Osteocyte (in vitro differentiated cells): Measurements from ENCODE around the gene DHH. TPM values are rescaled to one million over a fixed set of nuclear protein-coding genes. Genes with fewer than 3 reads are reported as not detected.

Experiments
- DNase-seq: peaks from one replicate; pipeline ENCODE4 v3.0.0; 2021; ENCODE audit warnings: mixed read lengths; ENCODE audit not compliant: unreplicated experiment; ENCODE audit errors: extremely low spot score
- H3K27ac Mint-ChIP-seq: one replicate; pipeline ENCODE4 v1.8.0; 2021; ENCODE audit warnings: mild to moderate bottlenecking, mixed read lengths; ENCODE audit not compliant: unreplicated experiment
- H3K27me3 Mint-ChIP-seq: one replicate; pipeline ENCODE4 v1.8.0; 2021; ENCODE audit warnings: mixed read lengths; ENCODE audit not compliant: unreplicated experiment
- H3K36me3 Mint-ChIP-seq: one replicate; pipeline ENCODE4 v1.8.0; 2021; ENCODE audit warnings: mixed read lengths; ENCODE audit not compliant: unreplicated experiment
- H3K4me1 Mint-ChIP-seq: one replicate; pipeline ENCODE4 v1.8.0; 2021; ENCODE audit warnings: mixed read lengths; ENCODE audit not compliant: unreplicated experiment
- H3K4me3 Mint-ChIP-seq: one replicate; pipeline ENCODE4 v1.8.0; 2021; ENCODE audit warnings: mild to moderate bottlenecking, moderate library complexity, mixed read lengths; ENCODE audit not compliant: unreplicated experiment
- H3K9me3 Mint-ChIP-seq: one replicate; pipeline ENCODE4 v1.8.0; 2021; ENCODE audit warnings: mixed read lengths; ENCODE audit not compliant: unreplicated experiment
- CTCF ChIP-seq: fragments of 200-600 bp; sonication (generic); IDR thresholded peaks from 2 replicates; pipeline ENCODE4 v1.5.0; 2021; ENCODE audit warnings: antibody characterized with exemption, mild to moderate bottlenecking, moderate library complexity
- total RNA-seq: library from RNA; stranded (reverse); gene quantifications from 2 replicates; pipeline ENCODE4 v1.2.1, GENCODE V29; 2021

DHH gene
- total RNA-seq, 1 donor from 2014 or later, result 0.13 TPM

GRCh38 chr12:49133590-49133989 is 39.0 kb upstream of the DHH start:
- Mint-ChIP-seq H3K4me1 (peaks cover 33% of the 10 kb centered on the region), H3K27me3 (no peaks in the 10 kb centered on the region), H3K4me3 (no peak overlapping the region), H3K36me3 (peaks cover 23% of the 10 kb centered on the region), H3K27ac (peak overlapping the region; percentile 38), H3K9me3 (no peaks in the 10 kb centered on the region)
- no peak for DNase-seq
- TF ChIP-seq CTCF, result no peak

GRCh38 chr12:49133014-49133413 is 38.4 kb upstream of the DHH start:
- Mint-ChIP-seq H3K27me3 (no peaks in the 10 kb centered on the region), H3K36me3 (peaks cover 23% of the 10 kb centered on the region), H3K27ac (no peak overlapping the region), H3K4me1 (peaks cover 33% of the 10 kb centered on the region), H3K9me3 (no peaks in the 10 kb centered on the region), H3K4me3 (no peak overlapping the region)
- TF ChIP-seq CTCF, result no peak
- DNase-seq, result no peak

GRCh38 chr12:49131894-49132461 is 37.4 kb upstream of the DHH start:
- no peak for DNase-seq
- no peak for TF ChIP-seq CTCF
- H3K4me3 Mint-ChIP-seq, result peak overlapping the region; percentile 79
- H3K36me3 Mint-ChIP-seq, result peaks cover 31% of the 10 kb centered on the region
- peaks cover 33% of the 10 kb centered on the region for H3K4me1 Mint-ChIP-seq
- H3K9me3 Mint-ChIP-seq, result no peaks in the 10 kb centered on the region
- H3K27ac Mint-ChIP-seq, result peak overlapping the region; percentile 90
- no peaks in the 10 kb centered on the region for H3K27me3 Mint-ChIP-seq

- peaks cover 34% of the 10 kb centered on the region for H3K36me3 Mint-ChIP-seq
- DNase-seq, result peak; percentile 96
- peak within 1 kb of the TSS; percentile 99 for H3K27ac Mint-ChIP-seq
- TF ChIP-seq CTCF, result no peak
- peaks cover 33% of the 10 kb centered on the region for H3K4me1 Mint-ChIP-seq
- H3K4me3 Mint-ChIP-seq, result peak within 1 kb of the TSS; percentile 94
- H3K9me3 Mint-ChIP-seq, result no peaks in the 10 kb centered on the region
- no peaks in the 10 kb centered on the region for H3K27me3 Mint-ChIP-seq
These were observed 36.7 kb upstream of the DHH start, which contains the start of gene TUBA1B for GRCh38 chr12:49131051-49131893. Gene TUBA1B (minus strand): TSS chr12:49131395. CDS start chr12:49131300, 95 bp downstream.
